Mucosa of descending colon (tissue), 3 donors: ENCODE results near the gene ZNF800. TPM values are rescaled to one million over a fixed set of nuclear protein-coding genes. Genes with fewer than 3 reads are reported as not detected.
"Not testable (repeated sequence)": the region's sequence is repeated elsewhere in the genome, so short reads cannot be mapped to it uniquely, and the experiment has no call there.

Source experiments
- ATAC-seq: fragments of 200-7000 bp; cut with Tn5 transposase; one replicate; pipeline ENCODE4 v1.9.1; 2020; ENCODE audit warnings: mild to moderate bottlenecking, moderate library complexity
- DNase-seq, 3 donors: peaks; one replicate each; pipeline ENCODE4 v3.0.0-alpha.2; 2020
- H3K36me3 ChIP-seq: fragments of 200-600 bp; one replicate; pipeline ENCODE4 v1.8.0; 2021; ENCODE audit warnings: low read depth, mild to moderate bottlenecking
- H3K4me1 ChIP-seq: fragments of 200-600 bp; one replicate; pipeline ENCODE4 v1.8.0; 2021; ENCODE audit warnings: low read depth, mild to moderate bottlenecking
- H3K4me3 ChIP-seq: fragments of 200-600 bp; one replicate; pipeline ENCODE4 v1.8.0; 2021; ENCODE audit warnings: mild to moderate bottlenecking
- H3K9me3 ChIP-seq: fragments of 200-600 bp; one replicate; pipeline ENCODE4 v1.8.0; 2021; ENCODE audit warnings: mild to moderate bottlenecking
- intact Hi-C, 2 donors: fragments of 100-400 bp; cut with DNase I in 1 of 2; cut with micrococcal nuclease in 1 of 2; formaldehyde crosslinking; loops; one replicate each; pipeline versions ENCODE4 v1.11.0 to v1.11.1; 2022; cut with DNase I, micrococcal nuclease
- long read RNA-seq, 2 donors: library from polyadenylated mRNA; unstranded; transcript quantifications; one replicate each; pipeline ENCODE4 v2.0.0, GENCODE V29; 2019 to 2021
- total RNA-seq, 3 donors: library from RNA; stranded (reverse); fragmentation: NEBNext Ultra II Directional in 2 of 3; extraction: Animal tissue kit (Norgen Biotek cat#: 25700) in 2 of 3; gene quantifications; one replicate each; pipeline versions ENCODE4 v1.2.1 to v1.2.4, GENCODE V29; 2021 to 2023
- TF ChIP-seq, protein P1 (sequence below): fragments of 200-600 bp; IDR thresholded peaks from one replicate; pipeline ENCODE4 v1.8.0; 2022; ENCODE audit warnings: antibody characterized with exemption, mild to moderate bottlenecking
- donor health status: DM: no; HTN: no; CAD: no; lungs with moderate emphysema.
- donor health status: DM: no; HTN: no; CAD: no.
- donor health status: DM: no; HTN: yes; CAD: no.

Gene ZNF800, protein sequence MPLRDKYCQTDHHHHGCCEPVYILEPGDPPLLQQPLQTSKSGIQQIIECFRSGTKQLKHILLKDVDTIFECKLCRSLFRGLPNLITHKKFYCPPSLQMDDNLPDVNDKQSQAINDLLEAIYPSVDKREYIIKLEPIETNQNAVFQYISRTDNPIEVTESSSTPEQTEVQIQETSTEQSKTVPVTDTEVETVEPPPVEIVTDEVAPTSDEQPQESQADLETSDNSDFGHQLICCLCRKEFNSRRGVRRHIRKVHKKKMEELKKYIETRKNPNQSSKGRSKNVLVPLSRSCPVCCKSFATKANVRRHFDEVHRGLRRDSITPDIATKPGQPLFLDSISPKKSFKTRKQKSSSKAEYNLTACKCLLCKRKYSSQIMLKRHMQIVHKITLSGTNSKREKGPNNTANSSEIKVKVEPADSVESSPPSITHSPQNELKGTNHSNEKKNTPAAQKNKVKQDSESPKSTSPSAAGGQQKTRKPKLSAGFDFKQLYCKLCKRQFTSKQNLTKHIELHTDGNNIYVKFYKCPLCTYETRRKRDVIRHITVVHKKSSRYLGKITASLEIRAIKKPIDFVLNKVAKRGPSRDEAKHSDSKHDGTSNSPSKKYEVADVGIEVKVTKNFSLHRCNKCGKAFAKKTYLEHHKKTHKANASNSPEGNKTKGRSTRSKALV
- 10 to 100 TPM; 26.9 to 38.7 (median 35.6) TPM for total RNA-seq
- long read RNA-seq, donor 1, full-length matches to known transcripts, result 4 of 12 reads
- long read RNA-seq, donor 1, partial matches to known transcripts, result 4 of 12 reads
- long read RNA-seq, donor 1, other reads (novel, unspliced or antisense), result 4 of 12 reads
- long read RNA-seq, donor 2, partial matches to known transcripts, result 6 of 11 reads
- long read RNA-seq, donor 2, other reads (novel, unspliced or antisense), result 3 of 11 reads

DNA sequence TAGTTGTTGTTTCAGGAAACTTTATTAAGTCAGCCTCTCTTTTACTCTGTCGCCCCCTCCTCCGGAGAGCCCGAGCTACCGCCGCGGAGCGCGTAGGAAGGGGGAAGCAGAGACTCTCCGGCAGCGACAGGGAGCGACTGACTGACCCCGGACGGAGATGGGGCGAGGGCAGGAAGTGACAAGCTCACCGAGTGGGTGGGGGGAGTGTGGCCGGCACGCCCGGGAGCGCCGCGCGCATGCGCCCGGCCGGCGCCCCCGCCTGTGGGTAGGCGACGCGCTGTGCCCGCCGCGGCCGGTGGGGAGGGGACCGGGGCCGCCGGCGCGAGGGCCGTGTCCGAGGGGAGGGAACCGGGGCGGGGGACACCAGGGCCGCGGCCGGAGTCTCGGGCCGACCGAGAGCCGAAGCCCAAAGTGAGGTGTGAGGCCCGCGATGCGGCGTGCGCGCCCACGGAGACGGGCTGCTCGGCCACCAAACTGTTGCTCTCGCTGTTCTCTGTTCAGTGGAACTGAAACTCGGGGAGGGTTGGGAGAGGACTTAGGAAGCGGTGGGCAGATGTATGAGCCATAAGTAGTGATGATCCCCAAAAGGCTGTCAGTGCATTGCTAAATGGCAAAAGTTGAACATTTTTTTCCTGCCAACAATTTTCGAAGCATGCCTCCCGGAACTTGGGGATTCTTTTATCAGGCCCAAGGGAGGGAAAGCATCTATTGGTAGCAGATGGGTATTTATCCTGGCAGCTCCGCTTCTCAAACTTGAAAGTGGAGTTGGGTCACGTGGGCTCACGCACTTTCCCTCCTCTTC, at the start of gene ZNF800:
Gene ZNF800 (minus strand): TSS at position 143 of the 802 bp plus-strand sequence. CDS start 1,151 bp downstream, outside the sequence.
- ATAC-seq (peak; percentile 96), DNase-seq (peak; percentile 93 to 96 (median 94))
- peak within 1 kb of the TSS; percentile 91 for H3K4me3 ChIP-seq
- TF ChIP-seq, protein P1, sequence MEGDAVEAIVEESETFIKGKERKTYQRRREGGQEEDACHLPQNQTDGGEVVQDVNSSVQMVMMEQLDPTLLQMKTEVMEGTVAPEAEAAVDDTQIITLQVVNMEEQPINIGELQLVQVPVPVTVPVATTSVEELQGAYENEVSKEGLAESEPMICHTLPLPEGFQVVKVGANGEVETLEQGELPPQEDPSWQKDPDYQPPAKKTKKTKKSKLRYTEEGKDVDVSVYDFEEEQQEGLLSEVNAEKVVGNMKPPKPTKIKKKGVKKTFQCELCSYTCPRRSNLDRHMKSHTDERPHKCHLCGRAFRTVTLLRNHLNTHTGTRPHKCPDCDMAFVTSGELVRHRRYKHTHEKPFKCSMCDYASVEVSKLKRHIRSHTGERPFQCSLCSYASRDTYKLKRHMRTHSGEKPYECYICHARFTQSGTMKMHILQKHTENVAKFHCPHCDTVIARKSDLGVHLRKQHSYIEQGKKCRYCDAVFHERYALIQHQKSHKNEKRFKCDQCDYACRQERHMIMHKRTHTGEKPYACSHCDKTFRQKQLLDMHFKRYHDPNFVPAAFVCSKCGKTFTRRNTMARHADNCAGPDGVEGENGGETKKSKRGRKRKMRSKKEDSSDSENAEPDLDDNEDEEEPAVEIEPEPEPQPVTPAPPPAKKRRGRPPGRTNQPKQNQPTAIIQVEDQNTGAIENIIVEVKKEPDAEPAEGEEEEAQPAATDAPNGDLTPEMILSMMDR, result no peak
- no peaks in the 10 kb centered on the region for H3K9me3 ChIP-seq
- H3K36me3 ChIP-seq, result no peaks in the 10 kb centered on the region
- intact Hi-C loops, result no loop called here
- peaks cover 8% of the 10 kb centered on the region for H3K4me1 ChIP-seq

GRCh38 chr7:127440206-127440605, 47.7 kb upstream of the ZNF800 start:
- no peak for DNase-seq
- H3K4me1 ChIP-seq, result no peaks in the 10 kb centered on the region
- intact Hi-C loops, result no loop called here
- no peak for ATAC-seq
- TF ChIP-seq, protein P1, result no peak
- H3K4me3 ChIP-seq, result no peak overlapping the region
- no peaks in the 10 kb centered on the region for H3K36me3 ChIP-seq
- H3K9me3 ChIP-seq, result no peaks in the 10 kb centered on the region

- no peak overlapping the region for H3K4me3 ChIP-seq
- H3K9me3 ChIP-seq, result no peaks in the 10 kb centered on the region
- no peak for DNase-seq
- no peaks in the 10 kb centered on the region for H3K4me1 ChIP-seq
- TF ChIP-seq, protein P1, result no peak
- H3K36me3 ChIP-seq, result no peaks in the 10 kb centered on the region
- ATAC-seq, result no peak
- intact Hi-C loops, result no loop called here
These were observed 46.3 kb upstream of the ZNF800 start for GRCh38 chr7:127438836-127439235.

- Histone ChIP-seq H3K4me3 (no peak overlapping the region), H3K9me3 (no peaks in the 10 kb centered on the region), H3K4me1 (no peaks in the 10 kb centered on the region), H3K36me3 (no peaks in the 10 kb centered on the region)
- TF ChIP-seq, protein P1, result no peak
- no peak for DNase-seq
- ATAC-seq, result no peak
- intact Hi-C loops, result no loop called here
These were observed 45.3 kb upstream of the ZNF800 start for GRCh38 chr7:127437837-127438236.

DNA sequence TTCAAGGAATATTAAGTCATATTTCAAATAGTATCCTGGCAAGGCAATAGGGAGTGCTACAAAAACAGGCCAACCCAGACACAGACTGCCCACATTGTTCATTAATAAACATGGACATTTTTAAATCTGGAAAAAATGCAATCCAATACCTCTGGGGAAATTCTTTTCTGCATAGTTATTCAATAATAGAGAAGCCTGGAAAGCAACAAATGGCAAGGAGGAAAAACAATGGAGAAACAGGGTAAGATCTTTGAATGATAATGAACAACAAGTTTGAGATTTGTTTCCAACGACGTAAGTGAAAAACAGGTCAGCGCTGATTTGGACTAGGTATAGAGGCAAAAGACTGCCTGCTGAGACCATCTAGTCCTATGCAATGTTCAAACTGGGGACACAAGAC, 44.7 kb upstream of the ZNF800 start:
- no peaks in the 10 kb centered on the region for H3K36me3 ChIP-seq
- DNase-seq, result no peak
- intact Hi-C loops, result no loop called here
- H3K4me3 ChIP-seq, result no peak overlapping the region
- no peak for ATAC-seq
- H3K9me3 ChIP-seq, result no peaks in the 10 kb centered on the region
- no peaks in the 10 kb centered on the region for H3K4me1 ChIP-seq
- TF ChIP-seq, protein P1, result no peak

DNA sequence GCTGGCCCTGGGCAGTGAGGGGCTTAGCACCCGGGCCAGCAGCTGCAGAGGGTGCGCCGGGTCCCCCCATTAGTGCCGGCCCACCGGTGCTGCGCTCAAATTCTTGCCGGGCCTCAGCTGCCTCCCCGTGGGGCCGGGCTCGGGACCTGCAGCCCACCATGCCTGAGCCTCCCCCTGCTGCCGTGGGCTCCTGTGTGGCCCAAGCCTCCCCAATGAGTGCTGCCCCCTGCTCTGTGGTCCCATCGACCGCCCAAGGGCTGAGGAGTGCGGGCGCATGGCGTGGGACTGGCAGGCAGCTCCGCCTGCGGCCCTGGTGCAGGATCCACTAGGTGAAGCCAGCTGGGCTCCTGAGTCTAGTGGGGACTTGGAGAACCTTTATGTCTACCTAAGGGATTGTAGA, 36.8 kb upstream of the ZNF800 start:
- H3K4me3 ChIP-seq, H3K4me1 ChIP-seq, H3K36me3 ChIP-seq, DNase-seq, ATAC-seq, H3K9me3 ChIP-seq, intact Hi-C loops: not testable (repeated sequence)
